NCI-H2081 (cell line): ENCODE results near the gene TAF11L6.
"Not testable (repeated sequence)": the region's sequence is repeated elsewhere in the genome, so short reads cannot be mapped to it uniquely, and the experiment has no call there.

ENCODE experiments used
- DNase-seq, 2 experiments: peaks; one replicate each; lab custom pipeline; 2025; lab: John Stamatoyannopoulos, UW

Gene TAF11L6

GRCh38 chr5:17528369-17528768 lies at the start of gene TAF11L6:
TSS of gene TAF11L6 (plus strand) at chr5:17528669.
- not testable (repeated sequence) for DNase-seq

- no peak for DNase-seq
Observed at GRCh38 chr5:17481378-17481777, 47.1 kb upstream of the TAF11L6 start.

GRCh38 chr5:17482790-17483189 lies 45.7 kb upstream of the TAF11L6 start:
- DNase-seq, result no peak

DNA sequence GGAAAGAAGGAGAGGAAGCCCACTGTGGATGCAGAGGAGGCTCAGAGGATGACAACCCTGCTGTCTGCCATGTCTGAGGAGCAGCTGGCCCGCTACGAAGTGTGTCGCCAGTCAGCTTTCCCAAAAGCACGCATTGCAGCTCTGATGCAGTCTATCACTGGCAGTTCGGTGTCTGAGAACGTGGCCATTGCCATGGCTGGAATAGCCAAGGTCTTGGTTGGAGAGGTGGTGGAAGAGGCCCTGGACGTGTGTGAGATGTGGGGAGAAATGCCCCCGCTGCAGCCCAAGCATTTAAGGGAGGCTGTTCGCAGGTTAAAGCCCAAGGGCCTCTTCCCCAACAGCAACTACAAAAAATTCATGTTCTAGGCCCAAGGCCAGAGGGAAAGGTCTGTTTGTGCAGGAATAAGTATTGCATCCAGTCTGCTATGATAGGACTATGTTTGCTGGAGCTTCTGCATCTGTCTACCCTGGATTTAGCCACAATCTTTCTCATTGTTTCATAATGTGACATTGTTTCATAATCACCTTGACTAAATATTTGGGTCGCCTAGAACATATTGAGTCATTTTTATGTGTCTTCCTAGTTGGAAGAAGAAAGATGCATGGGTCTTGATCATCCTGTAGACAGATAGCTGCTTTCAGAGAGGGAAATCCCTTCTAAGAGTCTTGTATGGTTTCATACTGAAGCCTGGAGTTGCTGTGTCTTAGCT lies 41.9 kb upstream of the TAF11L6 start:
- not testable (repeated sequence) for DNase-seq

GRCh38 chr5:17487174-17487512 lies 41.3 kb upstream of the TAF11L6 start:
- DNase-seq, result no peak

DNA sequence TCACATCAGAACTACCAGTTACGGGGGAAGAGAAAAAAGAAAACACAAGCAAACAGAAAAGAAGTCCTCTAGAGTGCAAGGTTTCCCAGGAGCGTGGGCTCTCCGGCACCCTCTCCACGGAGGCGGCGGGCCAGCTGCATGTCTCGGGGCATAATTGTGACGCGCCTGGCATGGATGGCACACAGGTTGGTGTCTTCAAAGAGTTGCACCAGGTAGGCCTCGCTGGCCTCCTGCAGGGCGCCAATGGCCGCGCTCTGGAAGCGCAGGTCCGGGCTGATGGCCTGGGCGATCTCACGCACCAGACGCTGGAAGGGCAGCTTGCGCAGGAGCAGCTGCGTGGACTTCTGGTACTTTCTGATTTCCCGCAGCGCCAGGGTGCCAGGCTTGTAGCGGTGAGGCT lies 37.2 kb upstream of the TAF11L6 start:
- not testable (repeated sequence) for DNase-seq

DNA sequence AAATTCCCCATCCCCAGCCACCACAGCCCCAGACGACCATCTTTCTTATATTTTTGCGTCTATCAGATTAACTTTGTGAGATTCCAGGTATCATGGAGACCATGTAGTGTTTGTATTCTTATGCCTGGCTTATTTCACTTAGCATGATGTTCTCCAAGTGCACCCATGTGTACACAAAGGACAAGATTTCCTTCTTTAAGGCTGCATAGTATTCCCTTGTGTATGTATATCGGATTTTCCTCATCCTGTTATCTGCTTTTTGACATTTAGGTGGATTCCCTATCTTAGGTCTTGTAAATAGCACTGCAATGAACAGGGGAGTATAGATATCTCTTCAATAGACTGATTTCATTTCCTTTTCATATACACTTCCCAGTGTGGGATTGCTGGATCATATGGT lies 35.7 kb upstream of the TAF11L6 start:
- DNase-seq, result no peak

- no peak for DNase-seq
Observed at GRCh38 chr5:17497446-17497845, 31.0 kb upstream of the TAF11L6 start.

GRCh38 chr5:17497931-17498330 lies 30.5 kb upstream of the TAF11L6 start, which contains the start of gene TAF11L2:
TSS of gene TAF11L2 (plus strand) at chr5:17498231.
- not testable (repeated sequence) for DNase-seq

- DNase-seq, result no peak
Observed at GRCh38 chr5:17511775-17512325, 16.6 kb upstream of the TAF11L6 start.

DNA sequence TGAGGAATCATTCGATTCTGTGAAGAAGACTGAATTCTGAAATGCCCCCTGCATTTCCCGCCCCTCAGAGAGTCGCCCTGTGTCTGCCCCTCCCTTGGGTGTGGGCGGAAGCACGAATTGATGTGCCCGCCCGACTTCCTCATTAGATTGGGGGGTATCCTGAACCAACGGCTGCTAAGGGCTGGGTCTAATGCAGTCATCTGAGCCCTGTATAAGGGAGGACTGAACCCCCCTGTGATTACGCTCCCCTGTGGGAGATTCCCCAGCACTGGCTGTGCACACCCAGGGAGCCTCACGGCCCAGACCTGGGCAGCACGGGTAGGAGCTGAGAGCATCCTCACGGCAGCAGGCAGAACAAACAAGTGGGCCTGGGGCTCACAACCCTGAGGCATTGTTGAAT lies 10.9 kb upstream of the TAF11L6 start:
- not testable (repeated sequence) for DNase-seq

GRCh38 chr5:17518067-17518466 lies 10.4 kb upstream of the TAF11L6 start, which contains the start of gene TAF11L3:
TSS of gene TAF11L3 (plus strand) at chr5:17518367.
- not testable (repeated sequence) for DNase-seq

DNA sequence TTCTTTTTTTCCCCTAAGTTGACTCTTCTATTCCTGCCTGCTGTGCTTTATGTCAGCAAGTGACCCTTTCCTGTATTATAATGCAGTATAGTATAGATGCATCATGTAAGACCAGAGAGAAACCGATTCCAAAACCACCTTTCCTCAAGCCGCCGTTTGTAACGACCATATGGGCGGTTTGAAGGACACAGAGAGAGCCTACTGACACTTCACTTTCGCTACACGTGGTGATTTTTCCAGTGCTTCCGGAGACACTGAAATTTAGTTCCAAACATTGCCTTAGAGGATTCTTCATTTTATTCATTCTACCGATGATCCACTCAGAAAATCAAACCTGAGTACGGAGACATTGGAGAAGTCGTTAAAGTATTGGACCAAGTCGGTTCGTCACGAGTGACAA lies 9.0 kb upstream of the TAF11L6 start:
- DNase-seq, result not testable (repeated sequence)

- DNase-seq, result not testable (repeated sequence)
Observed at GRCh38 chr5:17521501-17521900, 7.0 kb upstream of the TAF11L6 start, which contains the start of gene TAF11L4. TSS of gene TAF11L4 (plus strand) at chr5:17521801.

- DNase-seq, result not testable (repeated sequence)
Observed at GRCh38 chr5:17524935-17525334, 3.5 kb upstream of the TAF11L6 start, which contains the start of gene TAF11L5. TSS of gene TAF11L5 (plus strand) at chr5:17525235.

GRCh38 chr5:17526504-17526903 lies 2.0 kb upstream of the TAF11L6 start:
- DNase-seq, result not testable (repeated sequence)
